ENCODE measurements around the gene IRF6.

DNA sequence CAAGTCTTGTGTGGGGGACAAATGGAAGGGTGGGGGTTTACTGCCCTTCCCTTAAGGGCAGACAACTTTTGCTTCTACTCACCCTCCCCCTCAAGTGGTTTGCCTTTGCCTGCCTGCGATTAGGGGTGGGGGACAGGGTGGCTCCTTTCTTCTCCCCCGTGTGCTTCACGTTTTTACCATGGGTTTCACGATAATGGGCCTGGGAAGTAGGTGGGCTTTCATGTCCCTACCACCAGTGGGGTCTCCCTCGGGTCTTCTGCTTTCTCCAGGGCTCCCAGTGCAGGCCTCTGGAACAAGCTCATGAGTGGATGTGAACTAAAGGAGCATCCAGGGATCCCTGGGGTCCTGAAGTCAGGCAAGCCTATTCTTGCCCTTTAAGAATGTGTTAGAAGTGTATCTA is 43.4 kb upstream of the IRF6 start:
- TF ChIP-seq, protein P1, sequence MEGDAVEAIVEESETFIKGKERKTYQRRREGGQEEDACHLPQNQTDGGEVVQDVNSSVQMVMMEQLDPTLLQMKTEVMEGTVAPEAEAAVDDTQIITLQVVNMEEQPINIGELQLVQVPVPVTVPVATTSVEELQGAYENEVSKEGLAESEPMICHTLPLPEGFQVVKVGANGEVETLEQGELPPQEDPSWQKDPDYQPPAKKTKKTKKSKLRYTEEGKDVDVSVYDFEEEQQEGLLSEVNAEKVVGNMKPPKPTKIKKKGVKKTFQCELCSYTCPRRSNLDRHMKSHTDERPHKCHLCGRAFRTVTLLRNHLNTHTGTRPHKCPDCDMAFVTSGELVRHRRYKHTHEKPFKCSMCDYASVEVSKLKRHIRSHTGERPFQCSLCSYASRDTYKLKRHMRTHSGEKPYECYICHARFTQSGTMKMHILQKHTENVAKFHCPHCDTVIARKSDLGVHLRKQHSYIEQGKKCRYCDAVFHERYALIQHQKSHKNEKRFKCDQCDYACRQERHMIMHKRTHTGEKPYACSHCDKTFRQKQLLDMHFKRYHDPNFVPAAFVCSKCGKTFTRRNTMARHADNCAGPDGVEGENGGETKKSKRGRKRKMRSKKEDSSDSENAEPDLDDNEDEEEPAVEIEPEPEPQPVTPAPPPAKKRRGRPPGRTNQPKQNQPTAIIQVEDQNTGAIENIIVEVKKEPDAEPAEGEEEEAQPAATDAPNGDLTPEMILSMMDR (IDR thresholded peaks at IDR 0.05; ENCODE audit: insufficient read depth, low read depth, low read length): no peak
- TF ChIP-seq EZH2 (IDR thresholded peaks at IDR 0.05; ENCODE audit: insufficient read depth, low read length): no peak
